Brain microvascular endothelial cell (primary cell): ENCODE measurements around the gene PLSCR3.

ENCODE experiments used
- DNase-seq: peaks from one replicate; pipeline ENCODE4 v3.0.0-alpha.2; 2020
- H3K27ac ChIP-seq: fragments of 250-450 bp; sonication (Bioruptor Pico); 2 replicates; pipeline ENCODE4 v1.5.1; 2020; ENCODE audit warnings: mild to moderate bottlenecking, moderate library complexity
- H3K27me3 ChIP-seq: fragments of 250-450 bp; sonication (Bioruptor Pico); replicated peaks from 2 replicates; pipeline ENCODE4 v1.5.1; 2020; ENCODE audit warnings: mild to moderate bottlenecking
- H3K36me3 ChIP-seq: fragments of 250-450 bp; sonication (Bioruptor Pico); replicated peaks from 2 replicates; pipeline ENCODE4 v1.5.1; 2020; ENCODE audit warnings: mild to moderate bottlenecking
- H3K4me3 ChIP-seq: 2 replicates; pipeline ENCODE4 v1.5.1; 2011; ENCODE audit warnings: low read depth, mild to moderate bottlenecking, control low read depth, low read length, moderate library complexity
- CTCF ChIP-seq: IDR thresholded peaks from 2 replicates; pipeline ENCODE4 v1.5.1; 2011; ENCODE audit warnings: low read depth, mild to moderate bottlenecking, moderate library complexity, low read length, control low read depth, inconsistent platforms; ENCODE audit errors: missing control alignments
- in situ Hi-C: cut with HindIII; loops from 2 replicates; pipeline ENCODE4 v1.10.0; 2017; ENCODE audit warnings: low sequenced_read_pairs, low pct_ligation_motif_present

Gene PLSCR3

GRCh38 chr17:7341842-7342241, 52.5 kb downstream of the PLSCR3 start:
- H3K36me3 ChIP-seq, result no peaks in the 10 kb centered on the region
- DNase-seq, result no peak
- in situ Hi-C loops, result no loop called here

GRCh38 chr17:7340179-7340578, 54.1 kb downstream of the PLSCR3 start:
- in situ Hi-C loops, result no loop called here
- no peak for DNase-seq
- no peak overlapping the region for H3K4me3 ChIP-seq
- H3K27ac ChIP-seq, result no peak overlapping the region
- H3K36me3 ChIP-seq, result no peaks in the 10 kb centered on the region
- TF ChIP-seq CTCF, result no peak
- H3K27me3 ChIP-seq, result no peaks in the 10 kb centered on the region

More at GRCh38 chr17:7341842-7342241, 52.5 kb downstream of the PLSCR3 start:
- Histone ChIP-seq H3K4me3 (no peak overlapping the region), H3K27me3 (no peaks in the 10 kb centered on the region), H3K27ac (no peak overlapping the region)
- TF ChIP-seq CTCF, result no peak
